NCI-H1417 (cell line): Measurements from ENCODE around the gene LINGO4.
"Not testable (repeated sequence)": the region's sequence is repeated elsewhere in the genome, so short reads cannot be mapped to it uniquely, and the experiment has no call there.

ENCODE experiments used
- DNase-seq, 3 experiments: peaks; one replicate each; lab custom pipeline; 2025; lab: John Stamatoyannopoulos, UW

The LINGO4 gene

GRCh38 chr1:151782741-151783140 lies 22.5 kb downstream of the LINGO4 start:
- DNase-seq, result no peak

- not testable (repeated sequence) for DNase-seq
Measured at GRCh38 chr1:151782026-151782425, 23.2 kb downstream of the LINGO4 start.

- DNase-seq, result not testable (repeated sequence)
Measured at GRCh38 chr1:151780736-151781135, 24.5 kb downstream of the LINGO4 start.

- no peak for DNase-seq
Measured at GRCh38 chr1:151779852-151780251, 25.4 kb downstream of the LINGO4 start.

- no peak for DNase-seq
Measured at GRCh38 chr1:151777317-151777716, 27.9 kb downstream of the LINGO4 start.

GRCh38 chr1:151776665-151777062 lies 28.6 kb downstream of the LINGO4 start:
- DNase-seq, result no peak

- DNase-seq, result no peak
Measured at GRCh38 chr1:151775894-151776664, 29.1 kb downstream of the LINGO4 start.

GRCh38 chr1:151774256-151774922 lies 30.8 kb downstream of the LINGO4 start:
- DNase-seq, result no peak

GRCh38 chr1:151773702-151774101 lies 31.5 kb downstream of the LINGO4 start:
- DNase-seq, result no peak

- not testable (repeated sequence) for DNase-seq
Measured at GRCh38 chr1:151769270-151769669, 35.9 kb downstream of the LINGO4 start.

GRCh38 chr1:151768351-151769066 lies 36.7 kb downstream of the LINGO4 start:
- not testable (repeated sequence) for DNase-seq

- no peak for DNase-seq
Measured at GRCh38 chr1:151763990-151764389, 41.2 kb downstream of the LINGO4 start.

GRCh38 chr1:151762941-151763921 lies 42.0 kb downstream of the LINGO4 start, which contains the start of gene MRPL9:
Gene MRPL9 (minus strand): TSS chr1:151763496. CDS start chr1:151763479, 17 bp downstream.
- peak; percentile 83 to 91 (median 88) for DNase-seq

- DNase-seq, result no peak
Measured at GRCh38 chr1:151760597-151761385, 44.4 kb downstream of the LINGO4 start.

GRCh38 chr1:151759241-151759640 lies 46.0 kb downstream of the LINGO4 start:
- DNase-seq, result no peak

GRCh38 chr1:151756291-151756690 lies 48.9 kb downstream of the LINGO4 start:
- no peak for DNase-seq
